Fibroblast of lung (primary cell): ENCODE data around the gene MRAS.

Experiments used
- EZH2 ChIP-seq: IDR thresholded peaks from 2 replicates; pipeline ENCODE4 v1.5.1; 2012; ENCODE audit warnings: low read length, control low read depth, mild to moderate bottlenecking; ENCODE audit errors: missing control alignments
- TF ChIP-seq, protein P1 (sequence below), 2 donors: IDR thresholded peaks in 1 of 2; conservative IDR thresholded peaks in 1 of 2; 1 replicate in 1 of 2; 2 replicates in 1 of 2; pipeline ENCODE4 v1.5.1; 2011 to 2012; ENCODE audit warnings: low read length in 2 of 2, control low read depth in 1 of 2, inconsistent platforms in 1 of 2, low read depth in 1 of 2, mild to moderate bottlenecking in 1 of 2

DNA sequence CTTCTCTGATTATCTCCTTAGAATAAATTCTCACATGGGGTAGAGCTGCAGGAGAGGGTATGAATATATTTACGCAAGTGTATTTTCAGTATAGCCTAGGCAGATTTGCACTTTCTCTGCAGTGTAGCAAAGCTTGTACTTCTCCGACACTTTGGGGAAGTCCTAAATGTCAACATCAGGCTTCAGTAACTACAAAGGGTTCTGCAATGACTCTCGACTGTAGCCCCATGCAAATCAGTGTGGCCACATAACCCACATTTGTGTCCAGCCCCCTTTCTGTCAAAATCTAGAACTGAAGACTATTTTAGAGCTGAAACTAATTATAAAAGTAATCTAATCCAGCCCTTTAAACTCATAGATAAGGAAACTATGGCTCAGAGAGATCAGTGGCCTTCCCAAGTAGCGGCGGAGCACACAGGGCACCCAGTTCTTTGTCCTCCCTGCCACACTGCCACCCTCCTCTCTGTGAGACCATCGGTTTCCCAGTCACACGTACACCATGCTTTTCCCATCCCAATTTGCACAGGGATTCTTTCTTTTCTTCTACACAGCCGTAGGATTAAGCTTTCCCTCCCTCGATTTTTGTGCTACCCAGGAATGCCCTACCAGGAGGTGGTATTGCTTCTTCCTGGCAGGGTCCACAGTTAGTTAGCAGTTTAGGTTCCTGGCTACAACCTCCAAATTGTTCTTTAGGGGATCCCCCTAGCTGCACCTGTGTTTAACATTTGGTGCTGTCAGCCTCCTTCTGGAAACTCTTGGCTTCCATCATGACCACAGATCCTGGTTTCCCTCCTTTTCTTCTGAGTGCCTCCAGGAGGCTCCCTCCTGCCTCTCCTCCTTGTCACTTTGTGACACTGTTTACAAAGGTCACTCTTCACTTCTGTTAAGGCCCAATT lies 22.9 kb downstream of the MRAS start:
- TF ChIP-seq, protein P1, sequence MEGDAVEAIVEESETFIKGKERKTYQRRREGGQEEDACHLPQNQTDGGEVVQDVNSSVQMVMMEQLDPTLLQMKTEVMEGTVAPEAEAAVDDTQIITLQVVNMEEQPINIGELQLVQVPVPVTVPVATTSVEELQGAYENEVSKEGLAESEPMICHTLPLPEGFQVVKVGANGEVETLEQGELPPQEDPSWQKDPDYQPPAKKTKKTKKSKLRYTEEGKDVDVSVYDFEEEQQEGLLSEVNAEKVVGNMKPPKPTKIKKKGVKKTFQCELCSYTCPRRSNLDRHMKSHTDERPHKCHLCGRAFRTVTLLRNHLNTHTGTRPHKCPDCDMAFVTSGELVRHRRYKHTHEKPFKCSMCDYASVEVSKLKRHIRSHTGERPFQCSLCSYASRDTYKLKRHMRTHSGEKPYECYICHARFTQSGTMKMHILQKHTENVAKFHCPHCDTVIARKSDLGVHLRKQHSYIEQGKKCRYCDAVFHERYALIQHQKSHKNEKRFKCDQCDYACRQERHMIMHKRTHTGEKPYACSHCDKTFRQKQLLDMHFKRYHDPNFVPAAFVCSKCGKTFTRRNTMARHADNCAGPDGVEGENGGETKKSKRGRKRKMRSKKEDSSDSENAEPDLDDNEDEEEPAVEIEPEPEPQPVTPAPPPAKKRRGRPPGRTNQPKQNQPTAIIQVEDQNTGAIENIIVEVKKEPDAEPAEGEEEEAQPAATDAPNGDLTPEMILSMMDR (conservative IDR thresholded peaks at IDR 0.05 in 1 of 2, IDR thresholded peaks at IDR 0.05 in 1 of 2; ENCODE audit: low read depth in 1 of 2, low read length in 2 of 2): no peak
- no peak for TF ChIP-seq EZH2
